B cell (primary cell): ENCODE measurements around the gene SERPINI1. TPM values are rescaled to one million over a fixed set of nuclear protein-coding genes. Genes with fewer than 3 reads are reported as not detected.

ENCODE experiments used
- ATAC-seq: fragments of 200-7000 bp; cut with Tn5 transposase; one replicate; pipeline ENCODE4 v1.10.0; 2021; ENCODE audit warnings: low read depth, mild to moderate bottlenecking, moderate number of reproducible peaks, moderate library complexity
- CTCF ChIA-PET: fragments of 350-600 bp; sonication (Branson Sonifier 250); formaldehyde crosslinking; loops from one replicate; lab custom pipeline; 2021; ENCODE audit warnings: antibody characterized with exemption, inconsistent platforms; lab: Charles Lee
- POLR2A ChIA-PET: fragments of 350-600 bp; sonication (Branson Sonifier 250); formaldehyde crosslinking; loops from one replicate; lab custom pipeline; 2021; ENCODE audit warnings: antibody characterized with exemption; lab: Charles Lee
- DNase-seq: peaks from one replicate; pipeline ENCODE4 v3.0.0; 2013
- H2AFZ ChIP-seq: 2 replicates; pipeline ENCODE4 v1.6.1; 2012; ENCODE audit warnings: mild to moderate bottlenecking, low read depth, low read length; ENCODE audit not compliant: insufficient read depth, poor library complexity, severe bottlenecking
- H3K27ac ChIP-seq, 2 donors: 1 replicate in 1 of 2; 2 replicates in 1 of 2; pipeline ENCODE4 v1.5.1; 2012 to 2013; ENCODE audit warnings: low read length in 2 of 2, mild to moderate bottlenecking in 2 of 2, moderate library complexity in 1 of 2
- H3K27me3 ChIP-seq, 4 experiments: fragments of 200-600 bp in 1 of 4; sonication (generic) in 1 of 4; replicated peaks in 1 of 4; 1 replicate in 2 of 4; 2 replicates in 2 of 4; pipeline versions ENCODE4 v1.6.1 to v1.7.0; 2013 to 2016; ENCODE audit warnings: low read length in 3 of 4, mild to moderate bottlenecking in 2 of 4, mixed read lengths in 1 of 4, moderate library complexity in 1 of 4; ENCODE audit not compliant: insufficient read depth in 4 of 4, control insufficient read depth in 3 of 4; ENCODE audit errors: control extremely low read depth in 1 of 4
- H3K36me3 ChIP-seq, 2 experiments: replicated peaks in 1 of 2; 1 replicate in 1 of 2; 2 replicates in 1 of 2; pipeline versions ENCODE4 v1.6.1 to v1.7.1; 2013; ENCODE audit warnings: low read length in 1 of 2; ENCODE audit not compliant: insufficient read depth in 2 of 2, control insufficient read depth in 1 of 2; ENCODE audit errors: control extremely low read depth in 1 of 2, extremely low read depth in 1 of 2
- H3K4me1 ChIP-seq, 2 donors: fragments of 200-600 bp in 1 of 2; sonication (generic) in 1 of 2; 1 replicate in 1 of 2; 2 replicates in 1 of 2; pipeline versions ENCODE4 v1.5.1 to v1.6.1; 2013 to 2017; ENCODE audit warnings: low read length in 2 of 2; ENCODE audit not compliant: control insufficient read depth in 2 of 2, insufficient read depth in 2 of 2
- H3K4me2 ChIP-seq: replicated peaks from 2 replicates; pipeline ENCODE3; 2012; ENCODE audit warnings: mild to moderate bottlenecking, low read depth, low read length; ENCODE audit not compliant: poor library complexity, severe bottlenecking
- H3K4me3 ChIP-seq, 5 experiments: fragments of 200-600 bp in 1 of 5; sonication (generic) in 1 of 5; 1 replicate in 3 of 5; 2 replicates in 2 of 5; pipeline versions ENCODE4 v1.5.1 to v1.7.0; 2011 to 2016; ENCODE audit warnings: low read length in 4 of 5, mild to moderate bottlenecking in 4 of 5, low read depth in 2 of 5, control low read depth in 1 of 5, moderate library complexity in 1 of 5; ENCODE audit not compliant: insufficient read depth in 1 of 5; ENCODE audit errors: control extremely low read depth in 1 of 5, extremely low read depth in 1 of 5
- H3K79me2 ChIP-seq: fragments of 200-600 bp; sonication (generic); one replicate; pipeline ENCODE4 v1.6.0; 2016; ENCODE audit warnings: low read length; ENCODE audit not compliant: control insufficient read depth, insufficient read depth
- H3K9ac ChIP-seq: fragments of 200-600 bp; sonication (generic); 2 replicates; pipeline ENCODE4 v1.6.1; 2017; ENCODE audit warnings: mild to moderate bottlenecking, low read length, moderate library complexity
- H3K9me3 ChIP-seq, 3 donors: one replicate each; pipeline versions ENCODE4 v1.6.1 to v1.7.1; 2013; ENCODE audit warnings: low read length in 2 of 3; ENCODE audit not compliant: control insufficient read depth in 2 of 3, insufficient read depth in 1 of 3; ENCODE audit errors: control extremely low read depth in 1 of 3
- H4K20me1 ChIP-seq: 2 replicates; pipeline ENCODE4 v1.6.0; 2012; ENCODE audit warnings: mild to moderate bottlenecking, low read length; ENCODE audit not compliant: insufficient read depth, control insufficient read depth, poor library complexity, severe bottlenecking
- H3K27ac Mint-ChIP-seq: one replicate; pipeline ENCODE4 v1.8.0; 2021; ENCODE audit warnings: mixed read lengths
- H3K27me3 Mint-ChIP-seq: one replicate; pipeline ENCODE4 v1.8.0; 2021; ENCODE audit warnings: mixed read lengths
- H3K4me1 Mint-ChIP-seq: one replicate; pipeline ENCODE4 v1.8.0; 2021; ENCODE audit warnings: mixed read lengths
- H3K4me3 Mint-ChIP-seq: one replicate; pipeline ENCODE4 v1.8.0; 2021; ENCODE audit warnings: mixed read lengths
- H3K9me3 Mint-ChIP-seq: one replicate; pipeline ENCODE4 v1.8.0; 2022; ENCODE audit warnings: mixed read lengths; ENCODE audit not compliant: insufficient read depth
- EZH2 ChIP-seq: IDR thresholded peaks from 2 replicates; pipeline ENCODE4 v1.6.1; 2012; ENCODE audit warnings: borderline replicate concordance, low read depth, mild to moderate bottlenecking, moderate library complexity, low read length; ENCODE audit not compliant: insufficient read depth, poor library complexity, severe bottlenecking
- WGBS: methylation state at CpG from one replicate; pipeline ENCODE4 v1.1.5; 2013; ENCODE audit warnings: missing lambda C conversion rate; ENCODE audit not compliant: insufficient coverage; 5-methylcytosine and 5-hydroxymethylcytosine counted together
- intact Hi-C: fragments of 100-400 bp; cut with micrococcal nuclease; formaldehyde crosslinking; loops from one replicate; pipeline ENCODE4 v1.10.0; 2022
- polyA plus RNA-seq: library from polyadenylated mRNA; depleted of rRNA; stranded (reverse); fragments of >200 nt; gene quantifications from 2 replicates; pipeline ENCODE4 v1.2.3, GENCODE V29; 2012
- total RNA-seq, 2 donors: library from RNA; stranded (reverse); fragments of 120-200 nt in 1 of 2; gene quantifications; 1 replicate in 1 of 2; 2 replicates in 1 of 2; pipeline versions ENCODE4 v1.2.3 to v1.2.4, GENCODE V29; 2013 to 2022
- TF ChIP-seq, protein P1 (sequence below): fragments of 200-600 bp; IDR thresholded peaks from one replicate; pipeline ENCODE4 v1.8.0; 2022; ENCODE audit warnings: antibody characterized with exemption, mild to moderate bottlenecking

SERPINI1 gene
- total and polyA plus RNA-seq, 2 donors (not counting 1 experiment from before 2014, with no cell fraction given) = 6.8 to 7.0 TPM

DNA sequence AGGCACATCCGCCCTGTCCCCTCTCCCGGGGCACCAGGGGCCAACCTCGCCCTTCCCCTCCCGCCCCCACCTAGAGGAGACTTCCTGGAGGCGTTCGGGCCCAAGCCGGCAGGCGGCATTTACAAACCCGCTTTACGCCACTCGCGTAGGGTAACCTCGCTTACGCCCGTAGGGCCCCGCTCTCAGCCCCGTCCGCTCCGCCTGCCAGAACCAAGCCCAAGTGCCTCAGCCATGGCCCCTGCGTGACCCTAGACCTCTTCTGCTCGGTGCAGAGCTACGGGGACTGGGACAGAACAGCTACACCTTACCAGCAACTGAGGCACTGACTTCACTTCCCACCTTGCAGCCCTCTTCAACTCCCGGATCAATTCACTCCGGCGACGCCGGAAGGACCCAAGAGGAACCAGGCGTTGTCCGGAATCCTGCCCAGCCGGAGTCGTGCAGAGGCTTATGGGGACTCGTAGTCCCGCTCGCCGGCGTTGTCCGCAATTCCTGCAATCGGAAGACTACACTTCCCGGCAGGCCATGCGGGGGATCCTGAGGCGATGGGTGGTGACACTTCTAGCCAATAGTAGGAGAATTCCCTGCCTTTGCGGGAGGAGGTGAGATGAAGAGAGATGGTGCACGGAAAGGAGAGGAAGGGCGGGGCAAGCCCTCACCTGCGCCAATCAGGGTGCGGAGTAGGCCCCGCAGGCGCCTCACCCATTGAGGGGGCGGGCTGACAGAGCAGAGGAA, 856 bp upstream of the SERPINI1 start, which contains the start of gene PDCD10:
TSS of gene PDCD10 (minus strand) at position 395 of the 735 bp plus-strand sequence. CDS start 14,735 bp downstream, outside the sequence.
- no peak for TF ChIP-seq EZH2
- TF ChIP-seq, protein P1, sequence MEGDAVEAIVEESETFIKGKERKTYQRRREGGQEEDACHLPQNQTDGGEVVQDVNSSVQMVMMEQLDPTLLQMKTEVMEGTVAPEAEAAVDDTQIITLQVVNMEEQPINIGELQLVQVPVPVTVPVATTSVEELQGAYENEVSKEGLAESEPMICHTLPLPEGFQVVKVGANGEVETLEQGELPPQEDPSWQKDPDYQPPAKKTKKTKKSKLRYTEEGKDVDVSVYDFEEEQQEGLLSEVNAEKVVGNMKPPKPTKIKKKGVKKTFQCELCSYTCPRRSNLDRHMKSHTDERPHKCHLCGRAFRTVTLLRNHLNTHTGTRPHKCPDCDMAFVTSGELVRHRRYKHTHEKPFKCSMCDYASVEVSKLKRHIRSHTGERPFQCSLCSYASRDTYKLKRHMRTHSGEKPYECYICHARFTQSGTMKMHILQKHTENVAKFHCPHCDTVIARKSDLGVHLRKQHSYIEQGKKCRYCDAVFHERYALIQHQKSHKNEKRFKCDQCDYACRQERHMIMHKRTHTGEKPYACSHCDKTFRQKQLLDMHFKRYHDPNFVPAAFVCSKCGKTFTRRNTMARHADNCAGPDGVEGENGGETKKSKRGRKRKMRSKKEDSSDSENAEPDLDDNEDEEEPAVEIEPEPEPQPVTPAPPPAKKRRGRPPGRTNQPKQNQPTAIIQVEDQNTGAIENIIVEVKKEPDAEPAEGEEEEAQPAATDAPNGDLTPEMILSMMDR = no peak
- intact Hi-C loops = loop anchor here (1.0 to 2.0 kb wide), 6 partner anchors 16 to 361 kb away; partner anchors contain the start of genes GOLIM4 and ZBBX
- no peaks in the 10 kb centered on the region for H3K27me3 Mint-ChIP-seq
- no peak within 1 kb of the TSS for H3K4me3 Mint-ChIP-seq
- peaks cover 29% of the 10 kb centered on the region for H3K4me1 Mint-ChIP-seq
- CTCF ChIA-PET = interaction anchor here (1.2 to 3.3 kb wide), 3 partner anchors 15 to 354 kb away, joined by 4 to 32 read pairs (median 7); partner anchors contain the start of gene ZBBX
- Histone ChIP-seq H3K27me3 (no peaks in the 10 kb centered on the region), H2AFZ (peak within 1 kb of the TSS; percentile 94), H3K27ac (peak within 1 kb of the TSS; percentile 72 to 91), H3K4me2 (peak within 1 kb of the TSS; percentile 85), H3K9ac (peak within 1 kb of the TSS; percentile 87), H3K36me3 (peaks cover 6% of the 10 kb centered on the region in 2 experiments), H3K9me3 (no peaks in the 10 kb centered on the region), H3K4me1 (peaks cover 7 to 41% of the 10 kb centered on the region in 2 donors), H3K79me2 (peaks cover 80% of the 10 kb centered on the region), H3K4me3 (peak within 1 kb of the TSS; percentile 85 to 99 (median 90)), H4K20me1 (peaks cover 29% of the 10 kb centered on the region)
- ATAC-seq = peak; percentile 84
- POLR2A ChIA-PET = interaction anchor here (0.9 to 1.8 kb wide), 2 partner anchors 14 to 20 kb away, joined by 4 to 12 read pairs; no protein-coding TSS in a partner anchor
- DNase-seq = peak; percentile 98
- WGBS = under 1% methylated on average over 49 of the region's 49 CpGs
- no peak within 1 kb of the TSS for H3K27ac Mint-ChIP-seq
- H3K9me3 Mint-ChIP-seq = no peaks in the 10 kb centered on the region
